CD14-positive monocyte (primary cell): Measurements from ENCODE around the gene GABRR2. TPM values are rescaled to one million over a fixed set of nuclear protein-coding genes. Genes with fewer than 3 reads are reported as not detected.

ENCODE experiments used
- DNase-seq, 3 donors: peaks; one replicate each; pipeline ENCODE4 v3.0.0-alpha.2; 2011 to 2022
- H2AFZ ChIP-seq: 2 replicates; pipeline ENCODE4 v1.6.0; 2012; ENCODE audit warnings: mild to moderate bottlenecking, low read depth, low read length, inconsistent platforms; ENCODE audit not compliant: insufficient read depth, poor library complexity, severe bottlenecking
- H3K27ac ChIP-seq, 2 donors: 1 replicate in 1 of 2; 2 replicates in 1 of 2; pipeline ENCODE4 v1.5.1; 2012 to 2013; ENCODE audit warnings: low read length in 2 of 2, control low read depth in 1 of 2, inconsistent platforms in 1 of 2, low read depth in 1 of 2, mild to moderate bottlenecking in 1 of 2
- H3K27me3 ChIP-seq, 2 donors: one replicate each; pipeline versions ENCODE4 v1.6.0 to v1.6.1; 2011 to 2013; ENCODE audit warnings: low read length in 2 of 2; ENCODE audit not compliant: control insufficient read depth in 2 of 2, insufficient read depth in 2 of 2
- H3K36me3 ChIP-seq, 2 donors: replicated peaks in 1 of 2; 1 replicate in 1 of 2; 2 replicates in 1 of 2; pipeline versions ENCODE4 v1.5.1 to v1.6.1; 2012 to 2013; ENCODE audit warnings: low read length in 2 of 2, control low read depth in 1 of 2, inconsistent platforms in 1 of 2, mild to moderate bottlenecking in 1 of 2; ENCODE audit not compliant: insufficient read depth in 2 of 2, control insufficient read depth in 1 of 2
- H3K4me1 ChIP-seq, 2 donors: 1 replicate in 1 of 2; 2 replicates in 1 of 2; pipeline versions ENCODE4 v1.5.1 to v1.6.1; 2012 to 2013; ENCODE audit warnings: low read length in 2 of 2, control low read depth in 1 of 2, inconsistent platforms in 1 of 2, mild to moderate bottlenecking in 1 of 2, moderate library complexity in 1 of 2; ENCODE audit not compliant: insufficient read depth in 2 of 2, control insufficient read depth in 1 of 2
- H3K4me2 ChIP-seq: replicated peaks from 2 replicates; pipeline ENCODE3; 2012; ENCODE audit warnings: low read length, moderate library complexity, mild to moderate bottlenecking; ENCODE audit not compliant: poor library complexity, severe bottlenecking; ENCODE audit errors: extremely low read depth
- H3K4me3 ChIP-seq, 3 experiments: fragments of 200-600 bp in 1 of 3; sonication (generic) in 1 of 3; replicated peaks in 1 of 3; 1 replicate in 2 of 3; 2 replicates in 1 of 3; pipeline ENCODE4 v1.5.1; 2011 to 2013; ENCODE audit warnings: low read length in 3 of 3, mild to moderate bottlenecking in 3 of 3, control low read depth in 2 of 3, low read depth in 2 of 3, inconsistent platforms in 1 of 3, moderate library complexity in 1 of 3
- H3K79me2 ChIP-seq: 2 replicates; pipeline ENCODE4 v1.6.0; 2012; ENCODE audit warnings: mild to moderate bottlenecking, control low read depth, inconsistent platforms, low read length, moderate library complexity; ENCODE audit not compliant: insufficient read depth
- H3K9ac ChIP-seq: 2 replicates; pipeline ENCODE4 v1.6.0; 2017; ENCODE audit warnings: low read length, mild to moderate bottlenecking; ENCODE audit not compliant: insufficient read depth, poor library complexity, severe bottlenecking
- H3K9me3 ChIP-seq, 2 donors: replicated peaks in 1 of 2; 1 replicate in 1 of 2; 2 replicates in 1 of 2; pipeline versions ENCODE4 v1.5.1 to v1.6.1; 2012 to 2013; ENCODE audit warnings: low read length in 2 of 2, control low read depth in 1 of 2; ENCODE audit not compliant: control insufficient read depth in 1 of 2, insufficient read depth in 1 of 2
- H4K20me1 ChIP-seq: 2 replicates; pipeline ENCODE4 v1.6.0; 2012; ENCODE audit warnings: mild to moderate bottlenecking, low read length, control low read depth, moderate library complexity; ENCODE audit not compliant: insufficient read depth
- H3K27ac Mint-ChIP-seq, 7 donors: one replicate each; pipeline ENCODE4 v1.8.0; 2020; ENCODE audit warnings: mild to moderate bottlenecking in 7 of 7, mixed read lengths in 7 of 7, moderate library complexity in 6 of 7, inconsistent platforms in 2 of 7
- H3K27me3 Mint-ChIP-seq, 3 donors: one replicate each; pipeline ENCODE4 v1.8.0; 2021 to 2022; ENCODE audit warnings: low read depth in 3 of 3, mild to moderate bottlenecking in 3 of 3, mixed read lengths in 3 of 3, moderate library complexity in 3 of 3, inconsistent platforms in 1 of 3
- H3K36me3 Mint-ChIP-seq, 2 donors: one replicate each; pipeline ENCODE4 v1.8.0; 2020; ENCODE audit warnings: mixed read lengths in 2 of 2, inconsistent platforms in 1 of 2, mild to moderate bottlenecking in 1 of 2
- H3K4me1 Mint-ChIP-seq: one replicate; pipeline ENCODE4 v1.8.0; 2020; ENCODE audit warnings: mild to moderate bottlenecking, mixed read lengths
- H3K4me3 Mint-ChIP-seq, 2 donors: one replicate each; pipeline ENCODE4 v1.8.0; 2020; ENCODE audit warnings: mild to moderate bottlenecking in 2 of 2, mixed read lengths in 2 of 2, moderate library complexity in 1 of 2
- H3K9me3 Mint-ChIP-seq, 7 donors: one replicate each; pipeline ENCODE4 v1.8.0; 2020 to 2022; ENCODE audit warnings: mixed read lengths in 7 of 7, mild to moderate bottlenecking in 6 of 7, moderate library complexity in 6 of 7, inconsistent platforms in 2 of 7
- CTCF ChIP-seq: fragments of 200-600 bp; IDR thresholded peaks from one replicate; pipeline ENCODE4 v1.8.0; 2022; ENCODE audit warnings: antibody characterized with exemption, mild to moderate bottlenecking
- WGBS: methylation state at CpG from one replicate; pipeline ENCODE4 v1.1.5; 2013; ENCODE audit warnings: missing lambda C conversion rate; ENCODE audit not compliant: insufficient coverage; 5-methylcytosine and 5-hydroxymethylcytosine counted together
- intact Hi-C, 2 donors: fragments of 100-400 bp; cut with micrococcal nuclease; formaldehyde crosslinking; loops; one replicate each; pipeline versions ENCODE4 v1.15.0 to v1.15.1; 2023
- polyA plus RNA-seq, 3 donors: library from polyadenylated mRNA; depleted of rRNA in 1 of 3; unstranded in 2 of 3; stranded (reverse) in 1 of 3; fragments of 300-500 nt in 2 of 3; fragments of >200 nt in 1 of 3; fragmentation: Illumina TruSeq in 2 of 3; gene quantifications; 1 replicate in 2 of 3; 2 replicates in 1 of 3; pipeline ENCODE4 v1.2.3, GENCODE V29; 2012 to 2021

Gene GABRR2
- polyA plus RNA-seq, 3 donors = 3.7 TPM; not detected in 2

- no peaks in the 10 kb centered on the region for H3K9me3 ChIP-seq
- H2AFZ ChIP-seq = no peak overlapping the region
- Mint-ChIP-seq H3K4me3 (peak overlapping the region; percentile 94 to 95), H3K9me3 (peaks cover 0 to 5% (median 0%) of the 10 kb centered on the region in 7 donors), H3K4me1 (peaks cover 54% of the 10 kb centered on the region), H3K36me3 (peaks cover 11% of the 10 kb centered on the region in 2 donors), H3K27me3 (peaks cover 0 to 7% (median 1%) of the 10 kb centered on the region in 3 donors), H3K27ac (peak overlapping the region; percentile 94 to 98 (median 97))
- TF ChIP-seq CTCF = no peak
- peak overlapping the region; percentile 97 to 100 (median 97) for H3K4me3 ChIP-seq
- 0% methylated on average over 3 of the region's 4 CpGs for WGBS
- H3K9ac ChIP-seq = peak overlapping the region; percentile 96
- H3K27ac ChIP-seq = peak overlapping the region; percentile 85 to 91
- H3K79me2 ChIP-seq = peaks cover 78% of the 10 kb centered on the region
- peaks cover 62% of the 10 kb centered on the region for H4K20me1 ChIP-seq
- H3K36me3 ChIP-seq = no peaks in the 10 kb centered on the region
- peaks cover 38 to 59% of the 10 kb centered on the region in 2 donors for H3K4me1 ChIP-seq
- DNase-seq = peak; percentile 77 to 89 (median 89)
- peak overlapping the region; percentile 98 for H3K4me2 ChIP-seq
- no peaks in the 10 kb centered on the region for H3K27me3 ChIP-seq
- intact Hi-C loops = loop anchor here (10.0 kb wide), 2 partner anchors 266 to 284 kb away; partner anchors contain the start of genes PNRC1 (in 2 of the 2) and LYRM2 (in 1 of the 2)
These were observed 35.3 kb upstream of the GABRR2 start for GRCh38 chr6:89350281-89350966.

GRCh38 chr6:89348372-89348771 is 33.3 kb upstream of the GABRR2 start:
- no peak overlapping the region for H3K4me3 Mint-ChIP-seq
- no peak overlapping the region for H3K9ac ChIP-seq

More at GRCh38 chr6:89348372-89348771, 33.3 kb upstream of the GABRR2 start:
- Histone ChIP-seq H2AFZ (no peak overlapping the region), H3K9me3 (no peaks in the 10 kb centered on the region), H3K4me2 (peak overlapping the region; percentile 25), H3K4me3 (peak overlapping the region in 1 of 3 experiments; percentile 100), H3K79me2 (peaks cover 94% of the 10 kb centered on the region), H3K4me1 (peaks cover 35 to 65% of the 10 kb centered on the region in 2 donors), H3K27me3 (no peaks in the 10 kb centered on the region), H3K36me3 (peaks cover 0 to 10% of the 10 kb centered on the region in 2 donors), H4K20me1 (peaks cover 83% of the 10 kb centered on the region), H3K27ac (no peak overlapping the region)
- Mint-ChIP-seq H3K9me3 (no peaks in the 10 kb centered on the region), H3K36me3 (peaks cover 9 to 23% of the 10 kb centered on the region in 2 donors), H3K27me3 (peaks cover 0 to 4% (median 0%) of the 10 kb centered on the region in 3 donors), H3K4me1 (peaks cover 58% of the 10 kb centered on the region), H3K27ac (peak overlapping the region in 3 of 7 donors; percentile 9 to 68 (median 12))
- TF ChIP-seq CTCF = no peak
- WGBS = no CpG with 5 or more reads among the region's 1 CpG
- no peak for DNase-seq
- intact Hi-C loops = loop anchor here in 1 of 2 donors (10.0 kb wide), 1 partner anchor 756 kb away; no protein-coding TSS in a partner anchor
